Progenitor cell of endocrine pancreas (in vitro differentiated cells): Measurements from ENCODE around the gene PSMC4. TPM values are rescaled to one million over a fixed set of nuclear protein-coding genes. Genes with fewer than 3 reads are reported as not detected.

Experiments
- DNase-seq: peaks from one replicate; pipeline ENCODE4 v3.0.0; 2021; ENCODE audit warnings: low spot score; ENCODE audit not compliant: unreplicated experiment
- H3K27ac Mint-ChIP-seq: 2 replicates; pipeline ENCODE4 v1.8.0; 2021; ENCODE audit warnings: mild to moderate bottlenecking, moderate library complexity, mixed read lengths
- H3K27me3 Mint-ChIP-seq: 2 replicates; pipeline ENCODE4 v1.8.0; 2021; ENCODE audit warnings: mixed read lengths
- H3K36me3 Mint-ChIP-seq: 2 replicates; pipeline ENCODE4 v1.8.0; 2022; ENCODE audit warnings: mixed read lengths; ENCODE audit not compliant: insufficient read depth
- H3K4me1 Mint-ChIP-seq: 2 replicates; pipeline ENCODE4 v1.8.0; 2021; ENCODE audit warnings: low read depth, mixed read lengths
- H3K4me3 Mint-ChIP-seq: 2 replicates; pipeline ENCODE4 v1.8.0; 2021; ENCODE audit warnings: low read depth, mild to moderate bottlenecking, moderate library complexity, mixed read lengths
- H3K9me3 Mint-ChIP-seq: 2 replicates; pipeline ENCODE4 v1.8.0; 2021; ENCODE audit warnings: low read depth, mixed read lengths
- total RNA-seq: library from RNA; stranded (reverse); gene quantifications from 2 replicates; pipeline ENCODE4 v1.2.1, GENCODE V29; 2021
- TF ChIP-seq, protein P1 (sequence below): fragments of 200-600 bp; sonication (generic); IDR thresholded peaks from one replicate; pipeline ENCODE4 v1.5.0; 2021; ENCODE audit warnings: antibody characterized with exemption, mild to moderate bottlenecking; ENCODE audit not compliant: unreplicated experiment

The PSMC4 gene
- total RNA-seq, 1 donor from 2014 or later = 95.9 TPM

DNA sequence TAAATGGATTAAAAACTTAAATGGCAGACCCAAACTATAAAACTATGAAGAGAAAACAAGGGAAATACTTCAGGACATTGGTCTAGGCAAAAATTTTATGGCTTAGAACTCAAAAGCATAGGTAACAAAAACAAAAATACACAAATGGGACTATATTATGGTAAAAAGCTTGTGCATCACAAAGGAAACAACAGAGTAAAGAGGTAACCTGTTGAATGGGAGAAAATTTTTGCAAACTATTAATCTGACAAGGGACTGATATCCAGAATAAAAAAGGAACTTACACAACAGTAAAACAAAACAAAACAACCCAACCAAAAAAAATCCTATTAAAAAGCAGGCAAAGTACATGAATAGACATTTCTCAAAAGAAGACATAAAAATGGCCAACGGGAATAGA is 16.6 kb downstream of the PSMC4 start:
- Mint-ChIP-seq H3K9me3 (peaks cover 33% of the 10 kb centered on the region), H3K4me1 (no peaks in the 10 kb centered on the region), H3K4me3 (no peak overlapping the region), H3K36me3 (peaks cover 28% of the 10 kb centered on the region), H3K27me3 (no peaks in the 10 kb centered on the region), H3K27ac (no peak overlapping the region)
- no peak for DNase-seq
- TF ChIP-seq, protein P1, sequence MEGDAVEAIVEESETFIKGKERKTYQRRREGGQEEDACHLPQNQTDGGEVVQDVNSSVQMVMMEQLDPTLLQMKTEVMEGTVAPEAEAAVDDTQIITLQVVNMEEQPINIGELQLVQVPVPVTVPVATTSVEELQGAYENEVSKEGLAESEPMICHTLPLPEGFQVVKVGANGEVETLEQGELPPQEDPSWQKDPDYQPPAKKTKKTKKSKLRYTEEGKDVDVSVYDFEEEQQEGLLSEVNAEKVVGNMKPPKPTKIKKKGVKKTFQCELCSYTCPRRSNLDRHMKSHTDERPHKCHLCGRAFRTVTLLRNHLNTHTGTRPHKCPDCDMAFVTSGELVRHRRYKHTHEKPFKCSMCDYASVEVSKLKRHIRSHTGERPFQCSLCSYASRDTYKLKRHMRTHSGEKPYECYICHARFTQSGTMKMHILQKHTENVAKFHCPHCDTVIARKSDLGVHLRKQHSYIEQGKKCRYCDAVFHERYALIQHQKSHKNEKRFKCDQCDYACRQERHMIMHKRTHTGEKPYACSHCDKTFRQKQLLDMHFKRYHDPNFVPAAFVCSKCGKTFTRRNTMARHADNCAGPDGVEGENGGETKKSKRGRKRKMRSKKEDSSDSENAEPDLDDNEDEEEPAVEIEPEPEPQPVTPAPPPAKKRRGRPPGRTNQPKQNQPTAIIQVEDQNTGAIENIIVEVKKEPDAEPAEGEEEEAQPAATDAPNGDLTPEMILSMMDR = no peak

- no peak overlapping the region for H3K27ac Mint-ChIP-seq
- TF ChIP-seq, protein P1 = no peak
- H3K27me3 Mint-ChIP-seq = no peaks in the 10 kb centered on the region
- no peak for DNase-seq
- H3K36me3 Mint-ChIP-seq = peaks cover 8% of the 10 kb centered on the region
- peaks cover 17% of the 10 kb centered on the region for H3K4me1 Mint-ChIP-seq
- H3K4me3 Mint-ChIP-seq = no peak overlapping the region
- H3K9me3 Mint-ChIP-seq = peaks cover 3% of the 10 kb centered on the region
Observed at GRCh38 chr19:39993605-39994004, 22.6 kb downstream of the PSMC4 start.

DNA sequence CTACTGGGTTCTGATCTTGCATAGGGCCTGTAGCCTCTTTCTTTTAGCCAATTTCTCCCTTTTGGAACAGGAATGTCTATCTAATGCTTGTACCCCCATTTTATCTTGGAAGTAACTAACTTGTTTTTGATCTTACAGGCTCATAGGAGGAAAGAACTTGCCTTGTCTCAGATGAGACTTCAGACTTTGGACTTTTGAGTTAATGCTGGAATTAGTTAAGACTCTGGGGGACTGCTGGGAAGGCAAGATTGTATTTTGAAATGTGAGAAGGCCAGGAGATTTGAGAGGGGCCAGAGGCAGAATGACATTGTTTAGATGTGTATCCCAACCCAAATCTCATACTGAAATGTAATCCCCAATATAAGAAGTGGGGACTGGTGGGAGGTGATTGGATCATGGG is 23.4 kb downstream of the PSMC4 start:
- H3K9me3 Mint-ChIP-seq = peaks cover 3% of the 10 kb centered on the region
- DNase-seq = no peak
- H3K4me1 Mint-ChIP-seq = peaks cover 17% of the 10 kb centered on the region
- H3K27me3 Mint-ChIP-seq = no peaks in the 10 kb centered on the region
- peak overlapping the region; percentile 2 for H3K4me3 Mint-ChIP-seq
- H3K27ac Mint-ChIP-seq = no peak overlapping the region
- TF ChIP-seq, protein P1 = no peak
- H3K36me3 Mint-ChIP-seq = peaks cover 7% of the 10 kb centered on the region

- DNase-seq = no peak
- no peaks in the 10 kb centered on the region for H3K27me3 Mint-ChIP-seq
- H3K9me3 Mint-ChIP-seq = peaks cover 3% of the 10 kb centered on the region
- H3K36me3 Mint-ChIP-seq = peaks cover 5% of the 10 kb centered on the region
- peak overlapping the region; percentile 65 for H3K4me3 Mint-ChIP-seq
- TF ChIP-seq, protein P1 = no peak
- H3K4me1 Mint-ChIP-seq = peaks cover 17% of the 10 kb centered on the region
- no peak overlapping the region for H3K27ac Mint-ChIP-seq
Observed at GRCh38 chr19:39995794-39996193, 24.8 kb downstream of the PSMC4 start.

GRCh38 chr19:39996218-39996810 is 25.3 kb downstream of the PSMC4 start:
- H3K36me3 Mint-ChIP-seq = peaks cover 5% of the 10 kb centered on the region
- peaks cover 17% of the 10 kb centered on the region for H3K4me1 Mint-ChIP-seq
- TF ChIP-seq, protein P1 = no peak
- no peaks in the 10 kb centered on the region for H3K27me3 Mint-ChIP-seq
- H3K27ac Mint-ChIP-seq = peak overlapping the region; percentile 93
- peaks cover 3% of the 10 kb centered on the region for H3K9me3 Mint-ChIP-seq
- no peak for DNase-seq
- peak overlapping the region; percentile 90 for H3K4me3 Mint-ChIP-seq
